Testis (tissue), 3 donors: ENCODE measurements around the gene TRIOBP. TPM values are rescaled to one million over a fixed set of nuclear protein-coding genes. Genes with fewer than 3 reads are reported as not detected.

ENCODE experiments used
- DNase-seq: peaks from one replicate; pipeline ENCODE4 v3.0.0-alpha.2; 2019
- H3K27ac ChIP-seq, 2 donors: fragments of 200-600 bp; sonication (generic); one replicate each; pipeline ENCODE4 v1.5.1; 2019
- H3K27me3 ChIP-seq: fragments of 200-600 bp; sonication (generic); one replicate; pipeline ENCODE4 v1.5.1; 2019
- H3K36me3 ChIP-seq: fragments of 200-600 bp; sonication (generic); one replicate; pipeline ENCODE4 v1.5.1; 2017; ENCODE audit warnings: low read depth; ENCODE audit errors: missing control alignments
- H3K4me1 ChIP-seq: fragments of 200-600 bp; sonication (generic); one replicate; pipeline ENCODE4 v1.5.1; 2019
- H3K4me3 ChIP-seq, 2 donors: fragments of 200-600 bp; sonication (generic); one replicate each; pipeline ENCODE4 v1.5.1; 2017 to 2019
- H3K9me3 ChIP-seq: fragments of 200-600 bp; sonication (generic); one replicate; pipeline ENCODE4 v1.5.1; 2017
- POLR2A ChIP-seq: fragments of 450-650 bp; IDR thresholded peaks from one replicate; pipeline ENCODE4 v1.6.1; 2017; ENCODE audit warnings: antibody characterized with exemption, mild to moderate bottlenecking, moderate library complexity
- WGBS, 2 donors: methylation state at CpG; one replicate each; pipeline ENCODE4 v1.1.5; 2018; 5-methylcytosine and 5-hydroxymethylcytosine counted together
- intact Hi-C: fragments of 100-400 bp; cut with DNase I; formaldehyde crosslinking; loops from one replicate; pipeline ENCODE4 v1.15.1; 2023; ENCODE audit warnings: low total_unique reads
- polyA plus RNA-seq: library from polyadenylated mRNA; stranded (reverse); fragments of 350-450 nt; fragmentation: Illumina TruSeq; extraction: RNeasy Lipid Tissue Mini Kit (QIAGEN cat#74804); gene quantifications from one replicate; pipeline ENCODE4 v1.2.3, GENCODE V29; 2014; ENCODE audit warnings: low read depth, low replicate concordance; ENCODE audit not compliant: insufficient read depth
- total RNA-seq, 2 donors: library from RNA; depleted of rRNA; stranded (reverse); fragments of >200 nt; gene quantifications; one replicate each; pipeline ENCODE4 v1.2.3, GENCODE V29; 2016
- TF ChIP-seq, protein P1 (sequence below), 3 experiments: fragments of 450-650 bp in 2 of 3; fragments of 200-600 bp in 1 of 3; sonication (generic) in 1 of 3; IDR thresholded peaks; one replicate each; pipeline ENCODE4 v1.5.1; 2016 to 2019; ENCODE audit warnings: antibody characterized with exemption in 3 of 3, mild to moderate bottlenecking in 2 of 3, moderate library complexity in 1 of 3

The TRIOBP gene
- total and polyA plus RNA-seq, 3 donors from 2014 or later = 52.9 to 80.2 (median 74.0) TPM

GRCh38 chr22:37777122-37777687 is 80.4 kb downstream of the TRIOBP start:
- 56 to 57% methylated on average over 11 of the region's 11 CpGs for WGBS, 2 donors
- intact Hi-C loops = no loop called here
- no peaks in the 10 kb centered on the region for H3K9me3 ChIP-seq
- no peak for TF ChIP-seq POLR2A
- TF ChIP-seq, protein P1, sequence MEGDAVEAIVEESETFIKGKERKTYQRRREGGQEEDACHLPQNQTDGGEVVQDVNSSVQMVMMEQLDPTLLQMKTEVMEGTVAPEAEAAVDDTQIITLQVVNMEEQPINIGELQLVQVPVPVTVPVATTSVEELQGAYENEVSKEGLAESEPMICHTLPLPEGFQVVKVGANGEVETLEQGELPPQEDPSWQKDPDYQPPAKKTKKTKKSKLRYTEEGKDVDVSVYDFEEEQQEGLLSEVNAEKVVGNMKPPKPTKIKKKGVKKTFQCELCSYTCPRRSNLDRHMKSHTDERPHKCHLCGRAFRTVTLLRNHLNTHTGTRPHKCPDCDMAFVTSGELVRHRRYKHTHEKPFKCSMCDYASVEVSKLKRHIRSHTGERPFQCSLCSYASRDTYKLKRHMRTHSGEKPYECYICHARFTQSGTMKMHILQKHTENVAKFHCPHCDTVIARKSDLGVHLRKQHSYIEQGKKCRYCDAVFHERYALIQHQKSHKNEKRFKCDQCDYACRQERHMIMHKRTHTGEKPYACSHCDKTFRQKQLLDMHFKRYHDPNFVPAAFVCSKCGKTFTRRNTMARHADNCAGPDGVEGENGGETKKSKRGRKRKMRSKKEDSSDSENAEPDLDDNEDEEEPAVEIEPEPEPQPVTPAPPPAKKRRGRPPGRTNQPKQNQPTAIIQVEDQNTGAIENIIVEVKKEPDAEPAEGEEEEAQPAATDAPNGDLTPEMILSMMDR (IDR thresholded peaks at IDR 0.05) = no peak
- no peaks in the 10 kb centered on the region for H3K27me3 ChIP-seq
- H3K27ac ChIP-seq = peak overlapping the region in 1 of 2 donors; percentile 19
- DNase-seq = no peak
- H3K4me3 ChIP-seq = no peak overlapping the region
- no peaks in the 10 kb centered on the region for H3K4me1 ChIP-seq
- H3K36me3 ChIP-seq = no peaks in the 10 kb centered on the region

DNA sequence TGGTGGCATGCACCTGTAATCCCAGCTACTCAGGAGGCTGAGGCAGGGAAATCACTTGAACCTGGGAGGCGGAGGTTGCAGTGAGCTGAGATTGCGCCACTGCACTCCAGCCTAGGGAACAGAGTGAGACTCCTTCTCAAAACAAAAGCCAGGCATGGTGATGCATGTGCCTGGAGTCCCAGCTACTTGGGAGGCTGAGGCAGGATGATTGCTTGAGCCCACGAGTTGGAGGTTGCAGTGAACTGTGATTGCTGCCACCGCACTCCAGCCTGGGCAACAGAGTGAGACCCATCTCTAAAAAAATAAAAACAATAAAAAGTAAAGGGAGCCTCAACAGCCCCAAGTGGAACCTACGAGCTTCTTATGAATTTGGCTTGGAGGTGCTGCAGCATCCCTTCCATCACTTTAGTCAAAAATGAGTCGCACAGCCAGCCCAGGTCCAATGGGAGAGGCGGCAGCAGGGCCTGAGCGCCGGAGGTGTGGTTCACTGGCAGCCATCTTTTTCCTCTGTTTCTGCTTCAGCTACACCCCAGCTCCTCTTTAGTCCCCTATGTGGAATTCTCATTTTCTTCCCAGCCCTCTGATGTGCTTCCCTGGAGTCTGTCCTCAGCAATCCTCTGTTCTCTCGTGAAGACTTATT is 81.6 kb downstream of the TRIOBP start:
- intact Hi-C loops = no loop called here
- Histone ChIP-seq H3K4me1 (no peaks in the 10 kb centered on the region), H3K9me3 (no peaks in the 10 kb centered on the region), H3K27ac (no peak overlapping the region), H3K27me3 (no peaks in the 10 kb centered on the region), H3K36me3 (no peaks in the 10 kb centered on the region), H3K4me3 (no peak overlapping the region)
- 82 to 89% methylated on average over 10 of the region's 10 CpGs for WGBS, 2 donors
- DNase-seq = no peak
- TF ChIP-seq, protein P1 (IDR thresholded peaks at IDR 0.05) = no peak
- no peak for TF ChIP-seq POLR2A

GRCh38 chr22:37781434-37782059 is 84.7 kb downstream of the TRIOBP start:
- TF ChIP-seq, protein P1 (IDR thresholded peaks at IDR 0.05) = no peak
- TF ChIP-seq POLR2A = no peak
- 56 to 68% methylated on average over 13 of the region's 13 CpGs for WGBS, 2 donors
- Histone ChIP-seq H3K27ac (no peak overlapping the region), H3K27me3 (no peaks in the 10 kb centered on the region), H3K9me3 (no peaks in the 10 kb centered on the region), H3K36me3 (no peaks in the 10 kb centered on the region), H3K4me3 (no peak overlapping the region), H3K4me1 (no peaks in the 10 kb centered on the region)
- intact Hi-C loops = no loop called here
- peak; percentile 48 for DNase-seq

GRCh38 chr22:37782340-37783168 is 85.7 kb downstream of the TRIOBP start:
- TF ChIP-seq, protein P1 (IDR thresholded peaks at IDR 0.05) = no peak
- TF ChIP-seq POLR2A = no peak
- WGBS, 2 donors = 71 to 74% methylated on average over 17 to 18 of the region's 18 CpGs
- Histone ChIP-seq H3K27me3 (no peaks in the 10 kb centered on the region), H3K4me1 (no peaks in the 10 kb centered on the region), H3K4me3 (no peak overlapping the region), H3K27ac (no peak overlapping the region), H3K9me3 (no peaks in the 10 kb centered on the region), H3K36me3 (no peaks in the 10 kb centered on the region)
- intact Hi-C loops = no loop called here
- no peak for DNase-seq
